ENCODE results near the gene TOR3A.

- TF ChIP-seq CTCF (IDR thresholded peaks at IDR 0.05): no peak
- TF ChIP-seq REST (IDR thresholded peaks at IDR 0.05; ENCODE audit: insufficient read depth in 1 of 2, low read depth in 2 of 2, low read length in 1 of 2): no peak
Observed at GRCh38 chr1:179129702-179130473, 48.0 kb downstream of the TOR3A start.
